Limb (tissue), 2 donors: Measurements from ENCODE around the gene SMOC1.

Experiments used
- DNase-seq, 2 donors: peaks; one replicate each; pipeline ENCODE4 v3.0.0-alpha.2; 2016; ENCODE audit errors: extremely low spot score in 2 of 2

Gene SMOC1

GRCh38 chr14:69861025-69861569, 18.1 kb upstream of the SMOC1 start:
- DNase-seq = no peak

GRCh38 chr14:69863083-69863482, 16.1 kb upstream of the SMOC1 start:
- no peak for DNase-seq

DNA sequence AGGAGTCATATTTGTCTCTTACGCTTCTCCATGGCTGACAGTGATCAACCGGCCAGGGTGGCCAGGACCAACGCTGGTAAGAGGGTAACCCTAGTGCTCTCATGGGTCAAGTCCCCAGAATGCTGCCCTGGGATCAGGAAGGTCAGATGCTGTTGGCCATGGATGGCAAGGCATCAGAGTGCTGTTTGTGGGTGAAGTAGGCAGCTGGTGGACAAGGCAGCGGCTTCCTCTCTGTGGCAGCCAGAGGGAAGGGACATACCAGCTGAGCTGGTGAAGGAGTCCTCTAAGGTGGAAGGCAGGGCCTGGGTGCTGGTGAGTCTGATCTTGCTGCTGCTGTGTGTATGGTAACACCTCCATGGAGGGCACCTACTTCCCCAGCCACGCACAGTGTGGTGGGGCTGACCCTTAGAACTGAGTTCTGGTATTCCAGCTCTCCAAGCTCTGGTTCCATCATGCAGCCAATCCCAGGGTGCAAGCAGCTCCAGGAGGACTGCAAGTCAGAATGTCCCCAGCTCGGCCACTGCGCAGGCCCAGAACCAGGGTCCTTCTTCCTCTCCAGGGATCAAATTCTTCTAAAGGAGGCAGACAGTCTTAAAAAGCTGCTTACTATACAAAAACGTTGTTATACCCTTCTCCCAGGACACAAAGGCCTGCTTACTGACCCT, 13.4 kb upstream of the SMOC1 start:
- DNase-seq = no peak

DNA sequence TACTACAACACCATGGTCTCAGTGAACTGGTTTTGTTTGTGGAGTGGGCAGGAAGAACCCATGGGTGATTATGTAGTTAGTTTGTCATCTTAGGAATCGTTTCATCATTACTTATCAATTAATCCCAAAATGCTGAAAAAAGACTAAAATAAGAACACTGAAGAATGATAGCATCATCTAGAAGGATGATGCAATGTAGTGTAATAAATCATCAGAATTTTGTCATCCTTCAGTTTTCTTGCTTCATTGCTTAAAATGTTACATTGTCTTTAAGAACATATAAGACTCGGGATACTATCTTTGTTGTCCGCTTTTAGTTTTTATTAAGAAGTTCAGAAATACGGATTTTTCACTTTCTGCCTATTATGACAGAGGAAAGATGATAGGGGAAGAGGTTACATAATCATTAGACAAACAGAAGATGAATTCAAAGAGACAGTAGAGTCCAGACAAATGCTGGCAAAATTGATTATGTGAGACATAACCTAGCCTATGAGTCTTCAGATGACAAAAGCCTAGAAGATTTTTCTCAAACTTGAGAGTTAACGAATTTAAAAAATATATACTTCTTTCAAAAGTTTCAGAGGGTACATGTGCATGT, 10.8 kb upstream of the SMOC1 start:
- no peak for DNase-seq

GRCh38 chr14:69870613-69871012, 8.6 kb upstream of the SMOC1 start:
- no peak for DNase-seq

GRCh38 chr14:69873877-69874780, 5.1 kb upstream of the SMOC1 start:
- DNase-seq = no peak

DNA sequence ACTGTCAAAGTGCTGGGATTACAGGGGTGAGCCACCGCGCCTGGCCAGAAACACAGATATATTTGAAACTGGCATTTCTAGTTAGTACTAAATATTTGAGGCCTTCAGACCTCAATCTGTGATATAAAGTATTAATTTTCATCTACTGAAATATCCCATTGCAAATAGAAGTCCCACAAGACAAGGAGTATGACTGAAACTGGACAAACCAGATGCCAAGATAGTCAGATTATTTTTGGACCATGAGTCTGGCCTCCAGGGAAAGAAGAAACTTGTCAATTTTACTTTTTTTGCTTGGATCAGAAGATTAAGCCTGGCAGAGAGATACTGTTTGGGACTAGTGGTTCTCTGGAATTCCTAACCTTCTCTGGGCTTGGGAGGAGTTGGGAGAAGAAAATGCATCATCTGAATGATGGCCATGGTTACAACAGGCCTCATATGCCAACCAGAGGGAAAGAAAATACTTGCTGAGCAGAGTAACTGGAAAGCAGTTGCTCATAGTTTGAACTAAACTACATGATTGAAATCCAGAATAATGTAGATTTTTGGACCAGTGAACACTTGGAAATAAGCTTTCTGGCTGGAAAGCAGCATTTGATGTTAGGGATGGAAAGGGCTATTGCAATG, 2.9 kb upstream of the SMOC1 start:
- no peak for DNase-seq

DNA sequence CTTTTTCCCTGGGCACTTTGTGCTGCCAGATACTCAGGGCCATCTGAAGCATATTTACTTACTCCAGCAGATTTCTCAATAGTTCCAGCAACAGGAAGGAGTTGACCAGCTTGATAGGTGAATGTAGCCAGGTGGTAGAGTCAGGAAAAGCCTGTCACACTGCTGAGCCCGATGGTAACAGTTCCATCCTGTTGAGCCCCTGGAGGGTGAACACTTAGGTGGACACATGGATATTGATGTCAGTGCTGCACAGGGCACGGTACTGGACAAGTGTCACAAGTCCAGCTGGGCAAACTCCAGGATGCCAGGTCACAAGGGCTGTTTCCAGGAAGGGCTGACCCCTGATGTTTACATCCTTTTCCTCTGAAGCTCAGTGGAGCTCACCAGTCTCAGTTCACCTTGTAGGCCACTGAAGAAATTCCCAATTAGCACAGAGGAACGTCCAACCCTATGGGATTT, 2.3 kb upstream of the SMOC1 start:
- DNase-seq = no peak

DNA sequence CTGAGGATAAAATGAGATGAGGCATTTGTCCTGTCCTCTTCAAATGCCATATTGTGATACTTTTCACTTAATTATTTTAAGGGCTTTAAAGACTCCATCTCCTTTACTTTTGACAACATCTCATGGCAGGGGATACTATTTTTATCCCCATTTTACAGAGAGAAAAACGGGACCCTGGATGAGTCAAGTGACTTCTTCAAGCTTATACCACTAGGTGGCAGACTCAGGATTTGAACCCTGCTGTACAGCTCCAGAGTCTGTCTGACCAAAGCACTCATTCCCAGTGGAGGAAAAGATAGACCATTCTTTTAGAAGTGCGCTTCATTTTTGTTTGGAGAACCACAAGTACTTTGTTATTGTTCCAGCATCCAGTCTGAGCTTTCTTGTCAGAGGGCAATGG, 1.7 kb upstream of the SMOC1 start:
- DNase-seq = no peak

- no peak for DNase-seq
These were observed 965 bp upstream of the SMOC1 start for GRCh38 chr14:69878251-69878650.

DNA sequence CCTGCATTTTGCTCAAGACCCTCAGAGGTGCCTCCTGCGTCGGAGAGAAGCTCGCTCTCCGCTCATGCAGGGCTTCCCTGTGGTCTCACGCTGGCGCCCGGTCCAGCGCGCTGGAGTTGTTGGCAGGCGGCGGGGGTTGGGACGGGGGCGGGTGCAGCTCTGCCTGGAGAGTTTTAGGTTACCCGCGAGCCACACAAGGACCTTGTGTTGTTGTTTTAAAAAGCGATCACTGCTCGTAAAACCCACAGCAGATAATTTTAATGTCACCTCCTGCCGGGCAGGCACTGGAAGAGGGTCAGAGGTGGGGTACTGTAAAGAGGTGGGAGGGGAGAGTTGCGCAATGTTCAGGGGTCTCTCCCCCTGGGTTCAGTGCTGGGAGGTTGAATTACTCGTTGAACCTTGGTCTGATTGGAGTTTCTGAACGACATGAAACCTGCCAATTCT, 850 bp downstream of the SMOC1 start:
- peak in 1 of 2 donors; percentile 58 for DNase-seq

GRCh38 chr14:69880893-69881292, 1.7 kb downstream of the SMOC1 start:
- DNase-seq = no peak

GRCh38 chr14:69882116-69882864, 3.1 kb downstream of the SMOC1 start:
- DNase-seq = peak in 1 of 2 donors; percentile 24

DNA sequence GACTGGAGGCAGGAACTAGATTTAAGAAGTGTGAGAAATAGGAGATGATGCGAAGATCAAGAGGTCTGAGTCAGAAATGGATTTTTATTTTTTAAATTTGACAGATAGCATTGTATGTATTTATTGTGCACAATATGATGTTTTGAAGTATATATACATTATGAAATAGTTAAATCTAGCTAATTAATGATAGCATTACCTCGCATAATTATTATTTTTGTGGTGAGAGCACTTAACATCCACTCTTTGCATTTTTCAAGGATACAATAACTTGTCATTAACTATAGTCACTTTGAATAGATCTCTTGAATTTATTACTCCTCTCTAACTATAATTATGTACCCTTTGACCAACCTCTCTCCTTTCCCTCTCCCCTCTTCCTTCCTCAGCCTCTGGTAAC, 3.7 kb downstream of the SMOC1 start:
- DNase-seq = no peak

- no peak for DNase-seq
These were observed 7.4 kb downstream of the SMOC1 start for GRCh38 chr14:69886453-69887242.

- no peak for DNase-seq
These were observed 8.8 kb downstream of the SMOC1 start for GRCh38 chr14:69887740-69888657.

DNA sequence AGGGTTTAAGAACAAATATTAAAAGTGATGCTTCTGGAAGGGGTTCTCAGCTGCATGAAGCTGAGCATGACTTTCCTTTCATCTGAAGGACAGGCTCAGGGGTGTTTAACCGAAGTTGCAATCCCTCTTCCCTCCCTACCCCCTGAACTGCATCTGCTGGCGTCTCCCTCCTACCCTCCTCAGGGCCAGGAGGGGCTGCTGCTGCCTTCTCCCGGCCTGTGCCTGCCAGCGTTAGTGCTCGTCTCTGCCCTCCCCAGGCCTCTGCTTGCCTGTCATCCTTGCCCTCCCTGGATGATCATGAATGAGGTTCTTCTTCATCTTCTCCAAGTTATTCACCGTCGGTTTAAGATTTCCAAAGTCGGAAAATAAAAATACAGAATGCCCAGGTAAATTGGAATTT, 12.2 kb downstream of the SMOC1 start:
- no peak for DNase-seq

DNA sequence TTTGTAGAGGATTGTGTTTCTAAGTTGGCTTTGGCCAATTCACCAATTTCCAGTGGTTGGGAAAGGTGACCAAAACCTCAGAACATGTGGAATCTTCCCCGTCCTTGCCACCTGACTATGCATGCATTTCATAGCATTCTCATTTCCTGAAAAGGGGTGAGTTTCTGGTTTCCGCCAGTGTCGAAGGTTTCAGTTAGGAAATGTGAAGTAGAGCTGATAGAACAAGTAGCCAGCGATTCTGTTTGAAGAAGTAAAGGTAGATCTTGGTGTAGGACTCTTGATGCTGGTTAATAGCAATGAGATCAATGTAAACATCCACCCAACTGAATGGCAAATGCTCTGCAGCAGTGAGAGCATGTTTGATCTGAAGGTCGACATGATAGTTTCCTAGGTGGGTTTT, 15.9 kb downstream of the SMOC1 start:
- no peak for DNase-seq

DNA sequence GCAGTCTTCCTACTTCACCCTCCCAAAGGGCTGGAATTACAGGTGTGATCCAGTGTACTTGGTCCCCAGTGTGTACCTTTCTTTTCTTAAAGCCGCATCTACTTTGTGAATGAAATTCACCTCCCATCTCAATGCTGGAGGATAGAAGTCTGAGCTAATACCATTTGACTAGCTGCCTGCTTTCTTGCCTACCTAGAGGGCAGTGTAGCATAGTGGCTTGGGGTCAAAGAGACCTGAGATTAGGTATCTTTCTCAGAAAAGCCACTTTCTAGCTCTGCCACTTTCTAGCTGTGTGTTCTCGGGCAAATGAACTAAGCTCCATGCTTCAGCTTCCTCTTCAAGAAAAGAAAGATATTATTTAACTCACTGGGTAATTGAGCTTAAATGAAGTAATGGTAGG, 16.9 kb downstream of the SMOC1 start:
- no peak for DNase-seq
